Activated CD8-positive, alpha-beta memory T cell treated with anti-CD3 and anti-CD28 coated beads, Interleukin-2, amount 50 U/mL, for 24 hours (primary cell): ENCODE results near the gene POLR3A.

Experiments used
- DNase-seq: peaks from one replicate; pipeline ENCODE4 v3.0.0-alpha.2; 2020; ENCODE audit errors: extremely low read depth

The POLR3A gene

GRCh38 chr10:77943121-77943901 lies 86.0 kb downstream of the POLR3A start:
- no peak for DNase-seq

- no peak for DNase-seq
Observed at GRCh38 chr10:77941790-77942189, 87.5 kb downstream of the POLR3A start.

- DNase-seq: no peak
Observed at GRCh38 chr10:77940627-77941026, 88.7 kb downstream of the POLR3A start.

GRCh38 chr10:77940225-77940624 lies 89.1 kb downstream of the POLR3A start:
- no peak for DNase-seq

- no peak for DNase-seq
Observed at GRCh38 chr10:77939561-77940001, 89.7 kb downstream of the POLR3A start.

GRCh38 chr10:77936697-77937567 lies 92.4 kb downstream of the POLR3A start:
- no peak for DNase-seq

- DNase-seq: no peak
Observed at GRCh38 chr10:77932016-77932715, 97.1 kb downstream of the POLR3A start.

GRCh38 chr10:77927402-77928246 lies 101.7 kb downstream of the POLR3A start:
- no peak for DNase-seq

- DNase-seq: no peak
Observed at GRCh38 chr10:77926566-77927401, 102.5 kb downstream of the POLR3A start, which contains the start of gene DLG5. DLG5 (minus strand) TSS chr10:77926755; CDS start chr10:77926520, 235 bp downstream.

GRCh38 chr10:77925795-77926565 lies 103.3 kb downstream of the POLR3A start:
- no peak for DNase-seq

GRCh38 chr10:77925410-77925794 lies 103.9 kb downstream of the POLR3A start:
- no peak for DNase-seq

GRCh38 chr10:77922566-77923179 lies 106.6 kb downstream of the POLR3A start:
- DNase-seq: no peak

GRCh38 chr10:77922055-77922454 lies 107.3 kb downstream of the POLR3A start:
- no peak for DNase-seq

- DNase-seq: no peak
Observed at GRCh38 chr10:77921395-77921794, 107.9 kb downstream of the POLR3A start.

GRCh38 chr10:77920495-77920894 lies 108.8 kb downstream of the POLR3A start:
- DNase-seq: no peak

GRCh38 chr10:77919713-77920108 lies 109.6 kb downstream of the POLR3A start:
- DNase-seq: no peak
